ENCODE results near the gene TMEM203. TPM values are rescaled to one million over a fixed set of nuclear protein-coding genes. Genes with fewer than 3 reads are reported as not detected.

The TMEM203 gene
- total and polyA plus RNA-seq, 2 of the 13 experiments (the other 11 are each of a cell fraction or from before 2014, with no cell fraction given) = 23.4 to 36.7 TPM

DNA sequence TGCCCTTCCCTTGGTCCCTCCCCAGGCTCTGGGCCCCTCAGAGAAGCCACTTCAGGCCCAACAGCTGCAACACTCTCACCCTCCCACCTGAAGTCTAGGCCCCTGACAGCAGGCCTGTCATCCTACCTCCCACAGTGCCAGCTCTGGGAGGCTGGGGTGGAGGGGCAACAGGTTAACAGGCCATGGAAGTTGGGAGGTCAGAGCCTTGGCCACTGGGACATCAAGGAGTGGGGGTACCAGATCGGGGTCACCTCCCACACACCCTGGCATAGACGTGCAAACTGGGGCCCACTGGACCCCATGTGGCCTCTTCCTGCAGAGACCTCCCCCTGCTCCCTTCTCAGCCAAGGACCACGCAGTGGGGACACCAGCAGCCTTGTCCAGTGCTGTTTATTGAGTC lies 14.2 kb downstream of the TMEM203 start:
- no peak for ATAC-seq
- Histone ChIP-seq H4K20me1 (ENCODE audit: insufficient read depth, low read length) (no peaks in the 10 kb centered on the region), H3K9me3 (ENCODE audit: low read length) (no peaks in the 10 kb centered on the region), H3K4me2 (ENCODE audit: low read depth, low read length) (no peak overlapping the region), H3K36me3 (replicated peaks in 1 of 2; ENCODE audit: control insufficient read depth in 1 of 2, insufficient read depth in 2 of 2, low read length in 2 of 2) (peaks cover 9 to 14% of the 10 kb centered on the region in 2 experiments; a peak in 3 of 5 replicates), H2AFZ (ENCODE audit: low read length) (no peak overlapping the region), H3K4me1 (ENCODE audit: insufficient read depth, low read length) (peaks cover 47% of the 10 kb centered on the region), H3K4me3 (replicated peaks in 1 of 3; ENCODE audit: insufficient read depth in 1 of 3, low read depth in 2 of 3, low read length in 3 of 3) (no peak overlapping the region), H3K9ac (ENCODE audit: insufficient read depth, low read depth, low read length) (no peak overlapping the region), H3K27me3 (ENCODE audit: control insufficient read depth in 1 of 2, insufficient read depth in 2 of 2, low read length in 2 of 2) (no peaks in the 10 kb centered on the region), H3K27ac (ENCODE audit: extremely low read length, insufficient read depth, low read length) (no peak overlapping the region), H3K79me2 (ENCODE audit: insufficient read depth, low read length) (peaks cover 45% of the 10 kb centered on the region)
- TF ChIP-seq ZNF569 (CRISPR knock-in tag; IDR thresholded peaks at IDR 0.05; ENCODE audit: borderline replicate concordance) (no peak), NONO (IDR thresholded peaks at IDR 0.05) (no peak), NONO (CRISPR knock-in tag; conservative IDR thresholded peaks at IDR 0.05) (0 out of 2 replicates have a peak, but pooled peaks have one; percentile 19)
- DNase-seq (ENCODE audit: low spot score) = no peak
- FAIRE-seq = no peak
- intact Hi-C loops (cut with micrococcal nuclease; ENCODE audit: unreplicated experiment) = no loop called here
- ChIA-PET POLR2A (interaction anchor here (3.2 to 3.8 kb wide), 3 partner anchors 7 to 32 kb away, joined by 38 to 52 read pairs (median 47); partner anchors contain the start of genes RNF208 and TPRN), CTCF (ENCODE audit: low intra/inter-chr PET ratio, low total read pairs) (interaction anchor here (0.9 kb wide), 1 partner anchor 36 kb away, joined by 3 read pairs; the partner anchor contains the start of gene RNF224)
- no TSS peak for BruUV-seq (replicated peaks)
- in situ Hi-C loops (cut with HindIII; ENCODE audit: extremely low pct_ligation_motif_present, low pct_unique_long_range_greater_than_20kb) = no loop called here
- WGBS (ENCODE audit: low lambda C conversion rate) = 100% methylated on average over 1 of the region's 3 CpGs

DNA sequence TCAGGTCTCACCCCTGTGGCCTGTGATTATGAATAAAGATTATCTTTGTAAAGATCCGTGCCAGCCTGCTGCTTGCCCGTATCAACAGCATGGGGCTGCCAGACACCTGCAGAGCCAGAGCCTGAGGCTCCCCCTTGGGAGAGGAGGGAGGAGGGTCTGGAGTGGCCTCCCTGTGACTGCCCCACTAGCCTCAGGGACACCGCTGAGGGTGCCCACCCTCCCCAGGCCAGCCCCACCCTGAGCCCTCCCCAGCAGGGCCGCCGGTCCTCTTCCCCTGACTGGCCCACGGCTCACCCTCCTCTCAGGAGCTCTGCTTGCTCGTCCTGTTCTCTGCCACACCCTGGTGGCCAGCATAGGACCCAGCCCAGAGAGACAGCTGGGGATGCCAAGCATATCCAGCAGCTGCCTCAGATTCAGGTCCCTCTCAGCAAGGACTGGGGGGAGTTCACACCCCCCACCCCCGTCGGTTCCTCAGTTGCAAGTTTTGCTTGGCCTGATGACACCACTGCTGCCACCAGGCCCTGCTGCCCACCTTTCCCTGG lies 15.1 kb downstream of the TMEM203 start:
- no TSS peak for BruUV-seq (replicated peaks)
- Histone ChIP-seq H3K36me3 (replicated peaks in 1 of 2; ENCODE audit: control insufficient read depth in 1 of 2, insufficient read depth in 2 of 2, low read length in 2 of 2) (peaks cover 13 to 20% of the 10 kb centered on the region in 2 experiments; a peak in 3 of 5 replicates), H3K27ac (ENCODE audit: extremely low read length, insufficient read depth, low read length) (no peak overlapping the region), H3K79me2 (ENCODE audit: insufficient read depth, low read length) (peaks cover 37% of the 10 kb centered on the region), H3K4me3 (replicated peaks in 1 of 3; ENCODE audit: insufficient read depth in 1 of 3, low read depth in 2 of 3, low read length in 3 of 3) (no peak overlapping the region), H4K20me1 (ENCODE audit: insufficient read depth, low read length) (no peaks in the 10 kb centered on the region), H3K4me2 (ENCODE audit: low read depth, low read length) (peak overlapping the region; percentile 94; the same call in 1 of the 2 replicates), H3K9me3 (ENCODE audit: low read length) (no peaks in the 10 kb centered on the region), H3K9ac (ENCODE audit: insufficient read depth, low read depth, low read length) (no peak overlapping the region), H3K4me1 (ENCODE audit: insufficient read depth, low read length) (peaks cover 38% of the 10 kb centered on the region), H3K27me3 (ENCODE audit: control insufficient read depth in 1 of 2, insufficient read depth in 2 of 2, low read length in 2 of 2) (no peaks in the 10 kb centered on the region), H2AFZ (ENCODE audit: low read length) (no peak overlapping the region)
- POLR2A ChIA-PET = interaction anchor here (0.6 to 3.8 kb wide), 9 partner anchors 8 to 50 kb away, joined by 3 to 52 read pairs (median 11); partner anchors contain the start of genes RNF208, TPRN and TUBB4B
- CTCF ChIA-PET (ENCODE audit: low intra/inter-chr PET ratio, low total read pairs) = interaction anchor here (0.9 to 2.6 kb wide), 3 partner anchors 37 to 45 kb away, joined by 3 to 19 read pairs (median 16); partner anchors contain the start of gene RNF224
- ATAC-seq = peak; percentile 33
- no peak for FAIRE-seq
- DNase-seq (ENCODE audit: low spot score) = no peak
- in situ Hi-C loops (cut with HindIII; ENCODE audit: extremely low pct_ligation_motif_present, low pct_unique_long_range_greater_than_20kb) = no loop called here
- WGBS (ENCODE audit: low lambda C conversion rate) = 92% methylated on average over 4 of the region's 9 CpGs
- intact Hi-C loops (cut with micrococcal nuclease; ENCODE audit: unreplicated experiment) = no loop called here
- TF ChIP-seq NKX3-1 (CRISPR knock-in tag; IDR thresholded peaks at IDR 0.05) (no peak), TEAD2 (CRISPR knock-in tag; IDR thresholded peaks at IDR 0.05) (no peak), JUNB (CRISPR knock-in tag; IDR thresholded peaks at IDR 0.05; ENCODE audit: borderline replicate concordance) (no peak), BCL6 (CRISPR knock-in tag; IDR thresholded peaks at IDR 0.05) (no peak), HNF4A (CRISPR knock-in tag; IDR thresholded peaks at IDR 0.05) (no peak), AKAP8 (CRISPR knock-in tag; IDR thresholded peaks at IDR 0.05) (0 out of 2 replicates have a peak, but pooled peaks have one; percentile 69), CC2D1A (CRISPR knock-in tag; IDR thresholded peaks at IDR 0.05) (no peak), RARA (CRISPR knock-in tag; IDR thresholded peaks at IDR 0.05) (no peak), ZBTB39 (CRISPR knock-in tag; IDR thresholded peaks at IDR 0.05) (no peak), ZBTB26 (CRISPR knock-in tag; IDR thresholded peaks at IDR 0.05; ENCODE audit: borderline replicate concordance) (no peak)
- TF ChIP-seq, protein P1, sequence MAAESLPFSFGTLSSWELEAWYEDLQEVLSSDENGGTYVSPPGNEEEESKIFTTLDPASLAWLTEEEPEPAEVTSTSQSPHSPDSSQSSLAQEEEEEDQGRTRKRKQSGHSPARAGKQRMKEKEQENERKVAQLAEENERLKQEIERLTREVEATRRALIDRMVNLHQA (CRISPR knock-in tag; IDR thresholded peaks at IDR 0.05) = no peak
